Thoracic aorta (tissue), 2 donors: ENCODE measurements around the gene VANGL1. TPM values are rescaled to one million over a fixed set of nuclear protein-coding genes. Genes with fewer than 3 reads are reported as not detected.

Experiments
- ATAC-seq: fragments of 150-250 bp; one replicate; pipeline ENCODE4 v1.8.0; 2017; ENCODE audit warnings: low read depth; ENCODE audit not compliant: insufficient number of reproducible peaks, low FRiP score
- DNase-seq: peaks from one replicate; pipeline ENCODE4 v3.0.0-alpha.2; 2020; ENCODE audit warnings: low spot score
- H3K27ac ChIP-seq, 2 donors: fragments of 200-600 bp; sonication (generic); 1 replicate in 1 of 2; 2 replicates in 1 of 2; pipeline ENCODE4 v1.5.1; 2016; ENCODE audit warnings: mild to moderate bottlenecking in 2 of 2, moderate library complexity in 2 of 2
- H3K27me3 ChIP-seq: fragments of 200-600 bp; sonication (generic); replicated peaks from 2 replicates; pipeline ENCODE4 v1.6.0; 2016; ENCODE audit warnings: mild to moderate bottlenecking; ENCODE audit not compliant: insufficient read depth
- H3K36me3 ChIP-seq: fragments of 200-600 bp; sonication (generic); one replicate; pipeline ENCODE4 v1.5.1; 2016
- H3K4me1 ChIP-seq, 2 donors: fragments of 200-600 bp; sonication (generic); 1 replicate in 1 of 2; 2 replicates in 1 of 2; pipeline versions ENCODE4 v1.5.1 to v1.6.0; 2016; ENCODE audit warnings: low read depth in 2 of 2, mild to moderate bottlenecking in 1 of 2; ENCODE audit not compliant: control insufficient read depth in 1 of 2
- H3K4me3 ChIP-seq: fragments of 200-600 bp; sonication (generic); 2 replicates; pipeline ENCODE4 v1.5.1; 2016; ENCODE audit warnings: mild to moderate bottlenecking
- H3K9me3 ChIP-seq: fragments of 200-600 bp; sonication (generic); 2 replicates; pipeline ENCODE4 v1.5.1; 2016
- CTCF ChIP-seq: fragments of 200-600 bp; sonication (generic); IDR thresholded peaks from one replicate; pipeline ENCODE4 v1.5.1; 2019; ENCODE audit warnings: antibody characterized with exemption
- total RNA-seq, 2 donors: library from RNA; depleted of rRNA; stranded (reverse); fragments of >200 nt; gene quantifications; one replicate each; pipeline versions ENCODE4 v1.1.0 to v1.2.3, GENCODE V29; 2016

Gene VANGL1
- total RNA-seq, 2 donors from 2014 or later, result 6.5 to 8.8 TPM

DNA sequence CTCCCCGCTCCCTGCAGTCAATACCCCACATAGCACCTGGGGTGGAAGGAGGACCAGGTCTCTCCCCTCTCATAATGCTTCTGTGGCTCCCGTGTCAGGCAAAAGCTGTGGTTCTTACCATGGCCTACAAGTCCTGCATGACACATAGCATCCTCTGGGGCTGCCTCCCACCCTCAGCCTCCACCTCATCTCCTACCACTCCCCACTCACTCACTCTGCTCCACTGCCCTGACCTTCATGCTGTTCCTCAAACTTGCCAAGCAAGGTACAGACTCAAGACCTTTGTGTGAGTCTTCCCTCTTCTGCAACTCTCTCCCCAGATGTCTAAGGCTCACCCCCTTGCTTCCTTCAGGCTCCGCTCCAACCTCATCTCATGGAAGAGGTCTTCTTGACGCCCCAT lies 28.0 kb upstream of the VANGL1 start:
- no peak for DNase-seq

DNA sequence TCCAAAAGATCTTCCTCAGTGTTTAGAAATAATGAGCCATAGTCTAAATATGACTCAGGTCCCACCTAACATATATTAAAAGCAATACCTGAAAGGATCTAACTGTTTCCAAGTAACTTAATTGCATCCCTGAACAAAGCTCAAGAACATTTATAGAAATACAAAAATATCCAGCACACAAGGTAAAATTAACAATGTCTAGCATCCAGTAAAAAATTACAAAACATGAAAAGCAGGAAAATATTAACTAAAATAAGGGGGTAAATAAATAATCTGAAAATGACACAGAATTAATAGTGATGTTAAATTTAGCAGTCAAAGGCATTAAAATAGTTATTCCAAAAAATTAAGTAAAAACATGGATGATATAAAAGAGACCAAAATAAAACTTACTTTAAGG lies 21.3 kb upstream of the VANGL1 start:
- Histone ChIP-seq H3K4me1 (no peaks in the 10 kb centered on the region), H3K36me3 (no peaks in the 10 kb centered on the region), H3K27me3 (no peaks in the 10 kb centered on the region), H3K4me3 (no peak overlapping the region), H3K9me3 (peaks cover 7% of the 10 kb centered on the region), H3K27ac (no peak overlapping the region)
- ATAC-seq, result no peak
- TF ChIP-seq CTCF, result no peak
- DNase-seq, result no peak

More for the DNA sequence above, 28.0 kb upstream of the VANGL1 start:
- no peaks in the 10 kb centered on the region for H3K4me1 ChIP-seq
- no peaks in the 10 kb centered on the region for H3K9me3 ChIP-seq
- no peak overlapping the region for H3K27ac ChIP-seq
- no peaks in the 10 kb centered on the region for H3K27me3 ChIP-seq
- H3K4me3 ChIP-seq, result no peak overlapping the region
- no peak for TF ChIP-seq CTCF
- no peaks in the 10 kb centered on the region for H3K36me3 ChIP-seq
- no peak for ATAC-seq

DNA sequence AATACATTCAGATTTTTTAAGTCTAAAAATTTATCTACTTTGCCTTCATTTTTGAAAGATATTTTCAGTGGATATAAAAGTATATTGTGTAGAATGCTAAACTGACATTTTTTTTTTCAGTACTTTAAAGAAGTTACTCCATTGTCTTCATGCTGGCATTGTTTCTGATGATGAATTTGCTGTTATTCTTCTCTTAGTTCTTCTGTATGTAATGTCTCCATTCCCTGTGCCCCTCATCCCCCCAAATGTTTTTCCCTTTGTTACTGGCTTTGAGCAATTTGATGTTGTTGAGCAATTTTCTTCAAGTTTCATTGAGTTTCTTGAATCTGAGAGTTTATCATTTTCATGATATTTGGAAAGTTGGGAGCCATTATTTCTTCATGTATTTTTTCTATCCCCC lies 20.8 kb upstream of the VANGL1 start:
- H3K36me3 ChIP-seq, result no peaks in the 10 kb centered on the region
- ATAC-seq, result no peak
- no peak for DNase-seq
- H3K9me3 ChIP-seq, result peaks cover 7% of the 10 kb centered on the region
- H3K27ac ChIP-seq, result no peak overlapping the region
- TF ChIP-seq CTCF, result no peak
- H3K27me3 ChIP-seq, result no peaks in the 10 kb centered on the region
- no peaks in the 10 kb centered on the region for H3K4me1 ChIP-seq
- no peak overlapping the region for H3K4me3 ChIP-seq

DNA sequence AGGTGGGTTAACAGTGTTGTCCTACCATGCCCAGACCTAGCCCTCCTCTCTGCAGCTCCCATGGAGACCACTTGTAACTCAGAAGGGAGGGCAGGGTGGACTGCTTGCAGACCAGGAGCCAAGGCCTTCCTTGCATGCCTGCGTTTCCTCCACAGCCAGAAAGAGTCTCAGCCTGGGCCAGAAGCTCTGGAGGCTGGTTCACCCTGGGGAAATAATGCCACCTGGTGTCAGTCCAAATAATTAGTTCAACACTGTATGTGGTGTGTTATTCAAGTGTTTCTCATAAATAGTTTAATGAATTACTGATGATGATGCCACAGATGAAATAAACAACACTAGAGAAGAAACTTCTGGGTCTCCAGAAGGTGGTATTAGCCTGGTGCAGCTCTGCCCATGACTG lies 16.9 kb upstream of the VANGL1 start:
- no peak for ATAC-seq
- TF ChIP-seq CTCF, result no peak

GRCh38 chr1:115630342-115630741 lies 11.4 kb upstream of the VANGL1 start:
- ATAC-seq, result no peak
- Histone ChIP-seq H3K4me1 (no peaks in the 10 kb centered on the region), H3K27me3 (no peaks in the 10 kb centered on the region), H3K36me3 (no peaks in the 10 kb centered on the region), H3K4me3 (no peak overlapping the region), H3K9me3 (peaks cover 2% of the 10 kb centered on the region), H3K27ac (no peak overlapping the region)
- TF ChIP-seq CTCF, result no peak
- DNase-seq, result no peak

More for the DNA sequence above, 16.9 kb upstream of the VANGL1 start:
- Histone ChIP-seq H3K27ac (no peak overlapping the region), H3K27me3 (no peaks in the 10 kb centered on the region), H3K4me1 (no peaks in the 10 kb centered on the region), H3K9me3 (peaks cover 6% of the 10 kb centered on the region), H3K4me3 (no peak overlapping the region), H3K36me3 (no peaks in the 10 kb centered on the region)
- DNase-seq, result no peak
